NCI-H2196 (cell line): ENCODE results near the gene RTN4IP1.

ENCODE experiments used
- DNase-seq: peaks from one replicate; lab custom pipeline; 2025; ENCODE audit not compliant: unreplicated experiment; lab: John Stamatoyannopoulos, UW

Gene RTN4IP1

DNA sequence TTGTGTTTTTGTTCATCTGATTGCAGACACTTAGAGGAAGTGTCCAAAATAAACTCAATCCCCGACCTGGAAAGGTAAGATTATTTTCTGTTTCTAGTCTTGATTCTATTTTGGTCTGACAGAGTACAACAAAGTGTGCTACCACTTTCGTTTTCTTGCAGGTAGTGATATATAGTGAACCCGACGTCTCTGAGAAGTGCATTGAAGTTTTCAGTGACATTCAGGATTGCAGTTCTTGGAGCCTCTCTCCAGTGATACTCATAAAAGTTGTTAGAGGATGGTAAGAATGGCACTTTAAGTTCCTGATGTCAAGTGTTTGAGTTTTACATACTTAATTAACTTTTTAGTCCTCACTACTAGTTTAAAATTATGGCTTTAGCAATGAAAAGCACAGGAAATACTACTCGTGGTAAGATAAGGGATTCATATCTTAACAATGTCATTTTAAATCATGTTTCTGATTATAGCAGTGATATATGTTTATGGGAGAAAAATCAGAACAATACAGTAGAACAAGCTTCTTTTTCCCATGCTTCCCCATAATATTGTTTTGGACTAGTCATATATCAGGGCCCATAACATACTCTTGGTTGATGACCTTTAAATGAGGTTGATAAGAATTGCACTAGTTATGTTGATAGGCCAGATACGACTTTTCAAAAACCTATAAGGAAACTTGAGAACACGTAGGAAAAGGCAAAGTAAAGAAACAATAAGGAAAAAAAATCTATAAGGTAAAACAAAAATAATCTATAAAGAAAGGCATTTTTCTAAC, 104.0 kb downstream of the RTN4IP1 start:
- no peak for DNase-seq

DNA sequence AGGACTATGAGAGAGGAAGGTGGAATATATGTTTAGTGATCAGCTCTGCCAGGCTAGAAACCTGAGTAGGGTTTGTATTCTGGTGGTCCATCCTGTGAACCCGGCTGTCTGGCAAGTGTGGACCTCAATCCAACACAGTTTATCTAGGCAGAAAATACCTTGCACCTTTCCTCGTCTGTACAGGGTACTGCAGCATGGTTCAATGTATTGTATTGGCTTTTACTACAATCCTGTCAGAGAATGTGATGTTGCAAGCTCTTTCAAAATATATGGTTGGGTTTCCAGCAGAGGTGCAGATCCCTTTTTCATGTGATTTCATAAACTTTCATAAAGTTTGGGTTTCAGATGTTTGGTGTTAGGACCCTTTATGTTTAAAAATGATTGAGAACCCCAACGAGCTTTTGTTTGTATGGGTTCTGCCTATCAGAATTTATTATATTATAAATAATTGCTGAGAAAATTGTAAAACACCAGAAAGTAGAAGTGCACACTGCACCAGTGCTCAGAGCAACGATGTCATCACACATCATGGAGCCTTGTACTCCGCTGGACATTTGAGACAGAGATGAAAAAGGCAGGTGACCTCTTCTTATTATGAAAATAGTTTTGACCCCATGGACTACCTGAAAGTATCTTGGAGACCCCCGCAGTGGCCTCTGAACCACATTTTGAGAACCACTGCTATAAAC, 106.6 kb downstream of the RTN4IP1 start:
- no peak for DNase-seq
